WTC11 (cell line): ENCODE measurements around the gene EPHA1. TPM values are rescaled to one million over a fixed set of nuclear protein-coding genes. Genes with fewer than 3 reads are reported as not detected.

Experiments
- ATAC-seq: fragments of 200-7000 bp; cut with Tn5 transposase; 2 replicates; pipeline ENCODE4 v1.10.0; 2021; ENCODE audit warnings: mild to moderate bottlenecking, moderate library complexity
- CTCF ChIA-PET: fragments of 300-600 bp; sonication (Branson Sonifier 250); formaldehyde crosslinking; loops from one replicate; lab custom pipeline; 2021; ENCODE audit warnings: antibody characterized with exemption; lab: Charles Lee
- POLR2A ChIA-PET: fragments of 350-600 bp; sonication (Branson Sonifier 250); formaldehyde crosslinking; loops from one replicate; lab custom pipeline; 2021; ENCODE audit warnings: antibody characterized with exemption; lab: Charles Lee
- DNase-seq: peaks from one replicate; pipeline ENCODE4 v3.0.0; 2021; ENCODE audit warnings: low spot score
- H3K27ac Mint-ChIP-seq: 2 replicates; pipeline ENCODE4 v1.8.0; 2021; ENCODE audit warnings: mixed read lengths
- H3K27me3 Mint-ChIP-seq: 2 replicates; pipeline ENCODE4 v1.8.0; 2021; ENCODE audit warnings: low read depth, mild to moderate bottlenecking, moderate library complexity, mixed read lengths
- H3K36me3 Mint-ChIP-seq: 2 replicates; pipeline ENCODE4 v1.8.0; 2021; ENCODE audit warnings: mixed read lengths
- H3K4me1 Mint-ChIP-seq: 2 replicates; pipeline ENCODE4 v1.8.0; 2022; ENCODE audit warnings: mixed read lengths
- H3K4me3 Mint-ChIP-seq: 2 replicates; pipeline ENCODE4 v1.8.0; 2021; ENCODE audit warnings: mild to moderate bottlenecking, moderate library complexity, mixed read lengths
- H3K9me3 Mint-ChIP-seq: 2 replicates; pipeline ENCODE4 v1.8.0; 2021; ENCODE audit warnings: mixed read lengths
- ATF1 ChIP-seq: sonication (generic); formaldehyde crosslinking; IDR thresholded peaks from 2 replicates; pipeline ENCODE4 v1.8.1; 2023; ENCODE audit warnings: mild to moderate bottlenecking, moderate library complexity, missing genetic modification reagents
- ATF6 ChIP-seq: sonication (generic); formaldehyde crosslinking; IDR thresholded peaks from 2 replicates; pipeline ENCODE4 v1.8.1; 2023; ENCODE audit warnings: mild to moderate bottlenecking, missing genetic modification reagents
- CBFB ChIP-seq: sonication (generic); formaldehyde crosslinking; IDR thresholded peaks from 2 replicates; pipeline ENCODE4 v1.8.1; 2022; ENCODE audit warnings: mild to moderate bottlenecking, low read depth, missing genetic modification reagents
- E2F1 ChIP-seq: sonication (generic); formaldehyde crosslinking; IDR thresholded peaks from 2 replicates; pipeline ENCODE4 v1.8.0; 2022; ENCODE audit warnings: mild to moderate bottlenecking, missing genetic modification reagents
- ELF4 ChIP-seq: sonication (generic); formaldehyde crosslinking; IDR thresholded peaks from 2 replicates; pipeline ENCODE4 v1.8.1; 2022; ENCODE audit warnings: low read depth, mild to moderate bottlenecking, moderate library complexity, missing genetic modification reagents
- EMX1 ChIP-seq: fragments of 250-450 bp; sonication (Bioruptor Pico); IDR thresholded peaks from 2 replicates; pipeline ENCODE4 v1.8.0; 2021; ENCODE audit warnings: mild to moderate bottlenecking
- ERG ChIP-seq: fragments of 250-450 bp; sonication (Bioruptor Pico); IDR thresholded peaks from 2 replicates; pipeline ENCODE4 v1.8.0; 2021; ENCODE audit warnings: mild to moderate bottlenecking
- FOXP1 ChIP-seq: sonication (generic); formaldehyde crosslinking; IDR thresholded peaks from 2 replicates; pipeline ENCODE4 v1.8.0; 2022; ENCODE audit warnings: missing genetic modification reagents, mild to moderate bottlenecking, moderate library complexity, borderline replicate concordance
- GRHL2 ChIP-seq: fragments of 250-450 bp; sonication (Bioruptor Pico); IDR thresholded peaks from 2 replicates; pipeline ENCODE4 v1.8.0; 2022; ENCODE audit warnings: mild to moderate bottlenecking, moderate library complexity; ENCODE audit not compliant: insufficient replicate concordance, severe bottlenecking
- GTF2I ChIP-seq: fragments of 250-450 bp; sonication (Bioruptor Pico); conservative IDR thresholded peaks from 2 replicates; pipeline ENCODE4 v1.4.0; 2021; ENCODE audit warnings: mild to moderate bottlenecking
- IRF1 ChIP-seq: sonication (generic); formaldehyde crosslinking; IDR thresholded peaks from 2 replicates; pipeline ENCODE4 v1.8.0; 2023; ENCODE audit warnings: missing genetic modification reagents
- JAZF1 ChIP-seq: fragments of 250-450 bp; sonication (Bioruptor Pico); IDR thresholded peaks from 2 replicates; pipeline ENCODE4 v1.9.0; 2021; ENCODE audit warnings: moderate library complexity, mild to moderate bottlenecking, inconsistent platforms
- KAT7 ChIP-seq: sonication (generic); formaldehyde crosslinking; IDR thresholded peaks from 2 replicates; pipeline ENCODE4 v1.8.1; 2023; ENCODE audit warnings: missing genetic modification reagents, mild to moderate bottlenecking, borderline replicate concordance
- MAX ChIP-seq: sonication (generic); formaldehyde crosslinking; IDR thresholded peaks from 2 replicates; pipeline ENCODE4 v1.8.0; 2022; ENCODE audit warnings: mild to moderate bottlenecking, missing genetic modification reagents
- NFE2L1 ChIP-seq: sonication (generic); formaldehyde crosslinking; IDR thresholded peaks from 2 replicates; pipeline ENCODE4 v1.8.1; 2023; ENCODE audit warnings: missing genetic modification reagents
- NR2C2 ChIP-seq: sonication (generic); formaldehyde crosslinking; IDR thresholded peaks from 2 replicates; pipeline ENCODE4 v1.8.0; 2022; ENCODE audit warnings: mild to moderate bottlenecking, missing genetic modification reagents
- OVOL2 ChIP-seq: fragments of 250-450 bp; sonication (Bioruptor Pico); IDR thresholded peaks from 2 replicates; pipeline ENCODE4 v1.9.0; 2021; ENCODE audit warnings: mild to moderate bottlenecking, borderline replicate concordance
- SMAD4 ChIP-seq: sonication (generic); formaldehyde crosslinking; IDR thresholded peaks from 2 replicates; pipeline ENCODE4 v1.8.0; 2022; ENCODE audit warnings: mild to moderate bottlenecking, missing genetic modification reagents
- TCF7 ChIP-seq: sonication (generic); formaldehyde crosslinking; IDR thresholded peaks from 2 replicates; pipeline ENCODE4 v1.8.0; 2022; ENCODE audit warnings: mild to moderate bottlenecking, low read depth, missing genetic modification reagents, moderate library complexity
- USF1 ChIP-seq: sonication (generic); formaldehyde crosslinking; IDR thresholded peaks from 2 replicates; pipeline ENCODE4 v1.8.0; 2022; ENCODE audit warnings: mild to moderate bottlenecking, missing genetic modification reagents
- USF2 ChIP-seq: sonication (generic); formaldehyde crosslinking; IDR thresholded peaks from 2 replicates; pipeline ENCODE4 v1.8.1; 2023; ENCODE audit warnings: mild to moderate bottlenecking, missing genetic modification reagents, moderate library complexity
- ZNF219 ChIP-seq: sonication (generic); formaldehyde crosslinking; IDR thresholded peaks from 2 replicates; pipeline ENCODE4 v1.8.0; 2023; ENCODE audit warnings: missing genetic modification reagents, mild to moderate bottlenecking, borderline replicate concordance
- ZNF317 ChIP-seq: sonication (generic); formaldehyde crosslinking; IDR thresholded peaks from 2 replicates; pipeline ENCODE4 v1.8.1; 2023; ENCODE audit warnings: low read depth, mild to moderate bottlenecking, moderate library complexity, missing genetic modification reagents, borderline replicate concordance
- ZNF396 ChIP-seq: fragments of 250-450 bp; sonication (Bioruptor Pico); IDR thresholded peaks from 2 replicates; pipeline ENCODE4 v1.8.0; 2021; ENCODE audit warnings: mild to moderate bottlenecking, moderate library complexity, borderline replicate concordance
- ZNF512 ChIP-seq: sonication (generic); formaldehyde crosslinking; IDR thresholded peaks from 2 replicates; pipeline ENCODE4 v1.8.1; 2022; ENCODE audit warnings: missing genetic modification reagents, borderline replicate concordance
- ZNF671 ChIP-seq: fragments of 250-450 bp; sonication (Bioruptor Pico); IDR thresholded peaks from 2 replicates; pipeline ENCODE4 v1.8.0; 2021; ENCODE audit warnings: mild to moderate bottlenecking
- total RNA-seq: library from RNA; stranded (reverse); gene quantifications from 3 replicates; pipeline ENCODE4 v1.2.3, GENCODE V29; 2021

Gene EPHA1
- total RNA-seq, 1 experiment from 2014 or later = 203 TPM

- H3K36me3 Mint-ChIP-seq = no peaks in the 10 kb centered on the region
- ChIA-PET POLR2A (no interaction called here), CTCF (no interaction called here)
- H3K4me1 Mint-ChIP-seq = no peaks in the 10 kb centered on the region
- no peaks in the 10 kb centered on the region for H3K9me3 Mint-ChIP-seq
- no peak overlapping the region for H3K27ac Mint-ChIP-seq
- no peak for ATAC-seq
- no peak for DNase-seq
- H3K27me3 Mint-ChIP-seq = no peaks in the 10 kb centered on the region
- no peak overlapping the region for H3K4me3 Mint-ChIP-seq
- TF ChIP-seq TCF7 (CRISPR knock-in tag) = no peak
- no peak for TF ChIP-seq FOXP1 (CRISPR knock-in tag)
- TF ChIP-seq OVOL2 (CRISPR knock-in tag) = no peak
- no peak for TF ChIP-seq ERG (CRISPR knock-in tag)
- no peak for TF ChIP-seq NR2C2 (CRISPR knock-in tag)
- TF ChIP-seq IRF1 (CRISPR knock-in tag) = no peak
- TF ChIP-seq CBFB (CRISPR knock-in tag) = no peak
- no peak for TF ChIP-seq USF1 (CRISPR knock-in tag)
- no peak for TF ChIP-seq ATF6 (CRISPR knock-in tag)
- no peak for TF ChIP-seq E2F1 (CRISPR knock-in tag)
- no peak for TF ChIP-seq ZNF396 (CRISPR knock-in tag)
- TF ChIP-seq ZNF219 (CRISPR knock-in tag) = no peak
- no peak for TF ChIP-seq GRHL2 (CRISPR knock-in tag)
These were observed 38.8 kb upstream of the EPHA1 start for GRCh38 chr7:143447466-143447865.

- H3K4me1 Mint-ChIP-seq = no peaks in the 10 kb centered on the region
- H3K36me3 Mint-ChIP-seq = no peaks in the 10 kb centered on the region
- TF ChIP-seq KAT7 (no peak), JAZF1 (CRISPR knock-in tag) (no peak), SMAD4 (no peak), ZNF512 (CRISPR knock-in tag) (no peak), ZNF396 (CRISPR knock-in tag) (no peak), EMX1 (CRISPR knock-in tag) (no peak), ELF4 (no peak), ZNF671 (CRISPR knock-in tag) (no peak), CBFB (CRISPR knock-in tag) (no peak), USF1 (CRISPR knock-in tag) (no peak), ATF1 (no peak), MAX (CRISPR knock-in tag) (no peak), NFE2L1 (no peak), ZNF317 (CRISPR knock-in tag) (no peak), GTF2I (no peak), USF2 (CRISPR knock-in tag) (no peak)
- TF ChIP-seq, all 79 proteins: peak for 0
- ATAC-seq = no peak
- Mint-ChIP-seq H3K4me3 (no peak overlapping the region), H3K27me3 (no peaks in the 10 kb centered on the region; the same call in 1 of the 2 replicates), H3K27ac (no peak overlapping the region), H3K9me3 (no peaks in the 10 kb centered on the region)
- POLR2A ChIA-PET = no interaction called here
- CTCF ChIA-PET = no interaction called here
- no peak for DNase-seq
These were observed 36.1 kb upstream of the EPHA1 start for GRCh38 chr7:143444785-143445184.
